Right hindlimb (tissue), 1 donor: ENCODE measurements around the gene RRM1.
"Not testable (repeated sequence)": the region's sequence is repeated elsewhere in the genome, so short reads cannot be mapped to it uniquely, and the experiment has no call there.

ENCODE experiments used
- DNase-seq: peaks from one replicate; pipeline ENCODE4 v3.0.0-alpha.2; 2018

Gene RRM1

GRCh38 chr11:4084406-4085125, 10.0 kb upstream of the RRM1 start:
- DNase-seq: no peak

GRCh38 chr11:4085575-4085974, 9.0 kb upstream of the RRM1 start:
- DNase-seq: no peak

- DNase-seq: no peak
Observed at GRCh38 chr11:4086575-4087353, 7.8 kb upstream of the RRM1 start.

- no peak for DNase-seq
Observed at GRCh38 chr11:4087551-4087950, 7.0 kb upstream of the RRM1 start.

- DNase-seq: no peak
Observed at GRCh38 chr11:4090258-4090657, 4.3 kb upstream of the RRM1 start.

GRCh38 chr11:4092026-4092425, 2.6 kb upstream of the RRM1 start:
- no peak for DNase-seq

- DNase-seq: no peak
Observed at GRCh38 chr11:4093519-4094347, 866 bp upstream of the RRM1 start.

GRCh38 chr11:4095509-4096230, 1.1 kb downstream of the RRM1 start:
- DNase-seq: no peak

- no peak for DNase-seq
Observed at GRCh38 chr11:4098026-4098621, 3.5 kb downstream of the RRM1 start.

GRCh38 chr11:4102711-4103110, 8.1 kb downstream of the RRM1 start:
- no peak for DNase-seq

- DNase-seq: no peak
Observed at GRCh38 chr11:4103269-4103668, 8.7 kb downstream of the RRM1 start.

GRCh38 chr11:4105916-4106315, 11.3 kb downstream of the RRM1 start:
- no peak for DNase-seq

- no peak for DNase-seq
Observed at GRCh38 chr11:4111834-4112233, 17.2 kb downstream of the RRM1 start.

GRCh38 chr11:4115128-4115527, 20.5 kb downstream of the RRM1 start:
- no peak for DNase-seq

GRCh38 chr11:4118107-4118506, 23.5 kb downstream of the RRM1 start:
- no peak for DNase-seq

- no peak for DNase-seq
Observed at GRCh38 chr11:4123218-4123617, 28.6 kb downstream of the RRM1 start.

GRCh38 chr11:4125141-4125540, 30.5 kb downstream of the RRM1 start:
- DNase-seq: no peak

- no peak for DNase-seq
Observed at GRCh38 chr11:4127357-4127756, 32.8 kb downstream of the RRM1 start.

- not testable (repeated sequence) for DNase-seq
Observed at GRCh38 chr11:4130219-4130618, 35.6 kb downstream of the RRM1 start.

GRCh38 chr11:4134806-4135205, 40.2 kb downstream of the RRM1 start:
- DNase-seq: no peak

- DNase-seq: no peak
Observed at GRCh38 chr11:4138497-4138896, 43.9 kb downstream of the RRM1 start.

- no peak for DNase-seq
Observed at GRCh38 chr11:4140067-4140636, 45.6 kb downstream of the RRM1 start.
